ENCODE results near the gene CHN2.

CHN2 gene

DNA sequence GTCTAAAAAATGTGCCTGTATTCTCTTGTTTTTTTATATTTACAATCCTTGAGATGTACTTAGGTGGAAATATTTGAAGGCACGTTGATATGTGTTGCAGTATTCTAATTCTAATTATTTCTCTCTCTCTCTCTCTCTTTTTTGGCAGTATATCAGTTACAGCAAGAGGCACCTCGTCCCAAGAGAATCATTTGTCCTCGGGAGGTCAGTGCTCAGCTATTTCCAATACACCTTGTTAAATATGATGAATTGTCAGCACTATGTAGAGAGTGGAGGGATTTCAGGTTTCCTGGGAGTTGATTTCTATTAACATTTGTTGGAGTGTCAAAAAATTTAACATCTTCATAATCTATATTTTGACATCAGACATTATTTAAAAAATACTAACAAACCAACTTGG, 173.2 kb downstream of the CHN2 start:
- no peak overlapping the region for H3K4me3 ChIP-seq (ENCODE audit: low read length)
- DNase-seq (ENCODE audit: low read depth, low spot score), result no peak

DNA sequence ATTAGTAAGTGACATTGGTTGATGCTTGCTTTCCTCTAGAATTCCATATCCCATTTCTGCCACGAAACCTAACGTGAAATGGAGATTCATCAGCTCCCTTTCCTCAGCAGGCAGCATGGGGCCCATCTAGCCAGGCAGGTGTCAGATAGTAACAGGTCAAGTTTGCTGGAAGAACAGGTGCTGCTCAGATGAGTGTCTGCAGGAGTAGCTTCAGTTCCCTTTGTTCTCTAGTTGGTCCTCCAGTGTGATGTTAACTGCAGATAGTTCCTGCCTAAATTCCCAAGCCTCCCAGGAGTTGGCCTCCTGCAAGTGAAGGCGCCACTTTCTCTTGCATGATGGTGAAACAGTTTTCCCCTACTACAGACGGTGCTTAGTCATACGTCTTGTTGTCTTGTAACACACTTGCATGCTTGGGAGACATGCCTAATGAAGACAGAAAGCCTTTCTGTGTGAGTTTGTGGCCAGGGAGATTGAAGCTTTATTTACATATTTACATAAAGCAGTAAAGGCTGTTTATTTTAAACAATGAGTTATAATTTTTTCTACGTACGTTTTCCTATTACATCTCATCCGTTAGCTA, 175.4 kb downstream of the CHN2 start:
- DNase-seq (ENCODE audit: low read depth, low spot score), result no peak
- no peak overlapping the region for H3K4me3 ChIP-seq (ENCODE audit: low read length)

DNA sequence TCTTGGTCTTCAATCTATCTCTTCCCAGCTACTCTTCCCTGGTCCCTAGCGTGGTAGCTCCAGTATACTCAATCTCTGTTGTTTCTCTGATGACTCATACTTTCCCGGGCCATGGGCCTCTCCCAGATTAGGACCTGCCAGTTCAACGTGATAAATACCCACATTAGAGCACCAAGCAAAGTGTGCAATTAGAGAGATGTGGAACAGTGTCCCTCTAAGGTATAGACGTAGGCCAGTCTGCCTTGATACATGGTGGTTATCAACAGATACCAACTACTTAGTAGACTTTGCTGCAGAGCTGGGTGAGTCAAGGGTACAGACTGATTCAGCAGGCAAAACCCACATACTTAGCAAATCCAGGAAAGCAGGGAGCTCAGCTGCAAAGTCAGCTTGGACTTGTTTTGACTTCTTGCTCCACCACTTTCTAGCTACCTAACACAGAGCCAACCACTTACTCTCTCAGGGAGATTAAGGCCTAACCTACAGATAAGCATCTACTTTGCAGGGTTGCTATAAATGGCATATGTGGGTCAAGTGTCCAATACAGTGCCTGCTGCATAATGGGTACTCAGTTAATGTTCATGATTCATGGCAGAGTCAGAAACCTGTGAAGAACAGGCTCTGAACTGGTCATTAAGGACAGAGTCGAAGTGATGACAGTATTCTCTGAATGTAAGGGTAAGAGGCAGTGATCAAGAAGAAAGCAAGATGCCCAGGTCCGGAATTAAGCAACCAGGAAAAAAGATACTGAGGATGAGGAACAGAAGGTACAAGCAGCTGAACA, 176.1 kb downstream of the CHN2 start:
- no peak overlapping the region for H3K4me3 ChIP-seq (ENCODE audit: low read length)
- no peak for DNase-seq (ENCODE audit: low read depth, low spot score)

DNA sequence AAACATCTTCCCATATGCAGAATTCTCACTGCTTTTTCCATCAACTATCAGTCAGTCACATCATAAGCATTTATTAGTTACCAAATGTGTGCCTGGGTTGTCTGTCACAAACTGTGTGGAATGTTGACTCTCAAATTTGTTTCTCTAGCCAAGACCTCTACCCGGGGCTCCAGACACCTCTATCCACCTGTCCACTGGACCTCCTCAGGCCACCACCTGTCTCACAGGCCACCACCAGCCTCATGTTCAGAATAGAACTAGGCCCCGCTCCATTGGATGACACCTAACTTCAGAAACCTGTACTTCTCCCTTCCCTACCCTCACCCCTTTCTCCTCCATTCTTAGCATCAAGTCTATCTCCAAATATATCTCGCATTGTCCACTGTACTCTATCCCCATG, 176.9 kb downstream of the CHN2 start:
- H3K4me3 ChIP-seq (ENCODE audit: low read length), result no peak overlapping the region
- no peak for DNase-seq (ENCODE audit: low read depth, low spot score)

DNA sequence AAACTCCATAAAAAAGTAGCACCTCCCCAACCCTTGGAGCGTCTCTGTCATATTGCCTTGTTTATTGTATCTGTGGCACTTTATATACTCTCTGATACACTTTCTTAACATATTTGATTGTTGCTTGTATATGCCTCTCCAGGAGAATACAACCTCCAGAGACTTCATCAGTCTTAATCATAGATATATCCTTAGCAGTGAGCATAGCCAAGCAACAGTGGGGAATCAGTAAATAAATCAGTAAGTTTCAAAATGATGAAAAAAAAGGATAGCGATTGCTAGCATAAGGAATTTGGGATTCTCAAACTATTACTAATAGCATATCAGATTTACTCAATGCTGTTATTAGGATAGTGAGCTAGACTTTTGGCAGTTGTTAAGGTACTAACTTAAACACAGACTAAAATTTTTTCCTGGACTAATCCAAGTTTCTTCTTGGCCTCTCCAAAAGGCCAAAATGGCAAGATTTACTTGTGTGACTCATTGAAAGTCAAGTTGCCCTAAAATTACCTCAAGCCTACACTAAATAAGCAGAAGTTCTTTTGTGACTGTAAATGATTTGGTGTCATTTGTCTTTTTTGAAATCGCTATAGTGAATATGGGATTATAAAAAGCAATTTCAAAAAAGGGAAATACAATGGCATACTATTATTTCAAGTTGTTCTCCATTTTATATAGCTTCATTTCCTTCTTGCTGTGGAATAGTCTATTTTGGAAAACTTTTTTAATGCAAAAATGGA, 177.9 kb downstream of the CHN2 start:
- no peak overlapping the region for H3K4me3 ChIP-seq (ENCODE audit: low read length)
- DNase-seq (ENCODE audit: low read depth, low spot score), result no peak

DNA sequence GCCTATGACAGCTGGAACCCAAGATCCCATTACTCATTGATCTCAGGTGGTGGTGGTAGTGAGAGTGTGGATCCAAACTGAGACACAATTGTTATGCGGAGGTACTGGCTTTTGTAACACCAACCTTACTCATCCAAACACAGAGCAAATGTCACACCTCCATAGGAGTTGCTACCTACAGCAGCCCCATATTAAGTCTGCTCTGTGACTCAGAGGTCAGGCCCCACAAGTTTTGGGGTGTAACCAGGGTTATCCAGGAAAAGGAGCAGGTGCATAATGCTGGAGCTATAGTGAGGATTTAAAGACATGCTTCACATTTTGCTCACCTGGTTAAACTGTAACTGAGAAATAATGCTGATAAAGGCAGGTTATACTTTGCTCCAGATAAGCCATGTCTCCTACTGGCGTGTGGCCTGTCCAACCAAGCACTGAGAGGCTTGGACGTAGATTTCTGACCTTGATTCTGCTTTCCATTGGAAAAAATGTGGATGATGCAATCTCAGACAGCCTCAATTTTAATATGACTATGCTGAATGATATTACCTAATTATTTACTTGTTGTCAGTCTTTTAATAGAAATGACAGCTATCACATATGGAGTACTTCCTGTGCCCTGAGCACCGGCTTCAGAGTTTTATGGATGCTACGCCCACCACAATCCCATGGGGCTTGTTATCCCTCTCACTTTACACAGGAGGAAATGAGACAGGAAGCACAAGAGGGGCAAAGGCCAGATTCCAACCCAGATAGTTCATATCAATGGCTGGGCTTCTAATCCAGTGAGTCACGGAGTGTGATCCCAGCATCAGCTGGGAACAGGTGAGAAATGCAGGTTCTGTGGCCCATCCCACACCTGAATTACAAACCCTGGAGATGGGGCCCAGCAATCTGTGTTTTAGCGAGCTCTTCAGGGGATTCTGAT, 181.3 kb downstream of the CHN2 start:
- no peak for DNase-seq (ENCODE audit: low read depth, low spot score)
- H3K4me3 ChIP-seq (ENCODE audit: low read length), result no peak overlapping the region

DNA sequence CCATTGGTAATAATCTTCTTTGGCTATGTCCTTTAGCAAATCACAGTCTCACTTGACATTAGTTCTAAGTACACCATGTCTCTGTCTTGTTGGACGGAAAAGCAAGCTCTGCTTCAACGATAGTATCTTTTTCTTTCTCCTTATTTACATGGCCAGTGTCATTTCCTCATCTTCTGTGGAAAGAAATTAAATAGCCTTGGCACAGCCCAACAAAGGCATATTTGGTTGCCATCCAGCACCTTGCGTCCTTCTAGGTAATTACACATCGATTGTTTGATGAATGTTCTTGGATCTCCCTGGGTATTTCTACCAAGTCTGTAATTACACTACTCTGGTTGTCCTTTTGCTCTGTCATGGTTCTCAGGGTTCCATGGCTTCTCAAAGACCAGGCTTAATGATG, 183.1 kb downstream of the CHN2 start:
- no peak for DNase-seq (ENCODE audit: low read depth, low spot score)
- H3K4me3 ChIP-seq (ENCODE audit: low read length), result no peak overlapping the region

DNA sequence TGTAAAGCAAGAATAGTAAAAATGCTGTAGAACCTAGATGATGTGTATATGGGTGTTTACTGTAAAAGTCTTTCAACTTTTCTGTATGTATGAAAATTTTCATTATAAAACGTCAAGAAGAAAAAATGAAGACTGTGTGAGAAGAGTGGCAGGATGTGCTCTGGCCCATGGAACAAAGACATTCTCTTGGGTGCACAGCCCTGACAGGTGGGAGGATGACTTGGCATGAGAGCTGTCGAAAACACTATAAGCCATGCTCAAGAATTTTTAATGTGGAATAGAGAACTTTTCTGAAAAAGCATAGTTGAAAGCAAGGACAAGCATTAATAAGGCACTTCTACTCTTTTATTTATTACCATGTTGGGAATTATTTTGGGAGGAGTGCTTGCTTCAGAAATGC, 185.0 kb downstream of the CHN2 start:
- H3K4me3 ChIP-seq (ENCODE audit: low read length), result no peak overlapping the region
- no peak for DNase-seq (ENCODE audit: low read depth, low spot score)

DNA sequence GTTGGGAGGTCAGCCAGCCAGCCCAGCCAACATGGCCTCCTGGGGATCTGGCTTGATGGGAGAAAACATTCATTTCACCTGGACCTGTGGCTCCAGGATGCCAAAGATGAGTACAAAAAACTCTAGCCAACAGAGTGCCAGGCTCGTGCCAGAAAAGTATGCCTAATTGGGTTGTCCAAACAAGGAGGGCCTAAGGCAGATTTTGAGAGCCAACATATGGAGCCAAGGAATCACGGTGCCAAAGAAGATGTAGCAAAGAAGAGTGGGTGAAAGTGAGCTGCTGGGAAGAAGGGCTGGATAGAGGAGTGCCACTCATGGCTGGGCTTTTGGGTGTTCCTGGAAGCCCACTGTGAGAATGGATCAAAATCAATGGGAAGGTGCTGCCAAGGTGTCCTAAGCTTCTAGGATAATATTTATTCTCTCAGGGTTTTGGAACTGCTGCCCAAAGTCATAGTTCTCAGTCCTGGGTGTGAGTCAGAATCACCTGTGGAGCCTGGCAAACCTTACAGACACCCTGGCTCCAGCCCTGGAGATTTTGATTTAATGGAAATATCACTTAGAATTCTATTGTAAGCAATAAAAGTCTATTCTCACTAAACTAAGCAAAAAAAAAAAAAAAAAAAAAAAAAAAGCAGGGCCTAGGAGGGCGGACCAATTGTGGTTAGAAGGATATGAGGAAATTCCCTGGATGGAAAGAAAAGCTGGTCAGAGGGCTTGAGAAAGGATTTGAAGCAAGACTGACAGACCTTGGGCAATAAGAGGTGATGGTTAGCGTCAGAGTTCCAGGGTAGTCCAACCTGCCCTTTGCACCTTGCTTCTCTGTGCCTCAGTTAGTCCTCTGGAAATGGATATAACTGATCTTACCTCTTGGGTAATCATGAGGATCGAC, 186.9 kb downstream of the CHN2 start:
- H3K4me3 ChIP-seq (ENCODE audit: low read length), result no peak overlapping the region
- no peak for DNase-seq (ENCODE audit: low read depth, low spot score)

DNA sequence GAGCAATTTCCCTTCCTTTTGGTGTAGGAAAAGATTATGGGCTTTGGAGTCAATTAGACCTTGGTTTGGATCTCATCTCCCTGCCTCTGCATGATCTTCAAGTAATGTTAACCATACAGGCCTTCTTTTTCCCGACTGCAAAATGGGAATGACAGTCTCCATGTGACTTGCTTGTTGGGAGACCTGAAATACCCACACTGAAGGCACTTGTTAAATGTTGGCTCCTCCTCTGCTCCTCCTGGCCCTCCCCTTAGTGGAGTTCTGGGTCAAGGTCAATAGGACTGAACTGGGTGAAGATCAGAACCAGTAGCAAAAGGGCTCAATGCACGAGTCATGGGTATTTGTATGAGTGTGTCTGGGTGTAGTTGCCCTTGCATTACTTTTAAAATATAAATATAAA, 189.7 kb downstream of the CHN2 start:
- DNase-seq (ENCODE audit: low read depth, low spot score), result no peak
- H3K4me3 ChIP-seq (ENCODE audit: low read length), result no peak overlapping the region

DNA sequence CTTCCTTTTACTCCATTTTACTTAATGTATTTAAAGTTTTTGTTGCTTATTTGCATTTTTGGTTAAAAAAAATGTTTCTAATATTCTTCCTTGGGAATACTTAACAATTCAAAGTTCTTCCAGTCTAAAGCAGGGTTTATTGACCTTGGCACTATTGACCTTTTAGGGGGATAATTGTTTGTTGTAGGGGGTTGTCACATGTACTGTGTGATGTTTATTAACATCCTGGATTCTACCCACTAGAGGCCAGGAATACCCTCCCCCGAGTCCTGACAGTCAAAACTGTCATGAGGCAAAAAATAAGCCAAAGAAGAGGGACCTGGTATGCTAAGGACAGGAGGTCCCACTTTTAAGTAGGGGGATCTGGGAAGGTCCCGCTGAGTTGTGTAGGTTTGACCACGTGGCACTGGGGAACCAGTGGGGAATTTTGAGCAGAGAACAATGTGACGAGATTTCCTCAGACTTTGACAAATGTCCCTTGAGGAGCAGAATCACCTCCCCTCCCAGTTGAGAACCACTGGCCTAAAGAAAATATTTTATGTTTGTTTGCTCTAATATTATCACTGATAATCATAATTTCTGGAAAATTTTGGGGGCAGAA, 190.7 kb downstream of the CHN2 start:
- no peak for DNase-seq (ENCODE audit: low read depth, low spot score)

DNA sequence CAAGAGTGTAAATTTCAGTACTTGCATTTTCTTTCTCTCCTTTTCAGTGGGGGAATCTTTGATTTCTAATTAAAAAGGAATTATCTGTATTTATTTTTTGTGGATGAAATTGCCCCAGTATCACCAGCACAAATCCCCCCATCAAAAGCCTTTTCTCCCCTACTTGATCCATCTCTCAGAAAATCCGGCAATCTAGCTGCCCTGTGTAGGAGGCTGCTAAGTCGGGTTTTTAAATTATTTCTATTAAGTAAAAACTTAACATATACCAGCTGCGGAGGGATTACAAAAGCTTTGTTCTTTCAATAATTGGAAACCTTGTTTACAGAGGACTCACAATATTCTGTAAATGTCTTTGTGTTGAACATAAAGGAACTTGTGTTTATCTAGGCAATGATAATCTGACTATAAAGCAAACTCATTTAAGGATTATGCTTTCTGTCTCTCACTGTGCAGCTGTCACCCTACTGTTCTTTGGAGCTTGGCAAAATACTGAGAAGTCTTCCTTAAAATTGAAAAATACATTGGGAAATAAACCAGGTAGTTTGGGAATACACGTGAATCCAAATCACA, 191.7 kb downstream of the CHN2 start:
- DNase-seq (ENCODE audit: low read depth, low spot score), result no peak
- no peak overlapping the region for H3K4me3 ChIP-seq (ENCODE audit: low read length)

More for the DNA sequence above, 190.7 kb downstream of the CHN2 start:
- no peak overlapping the region for H3K4me3 ChIP-seq (ENCODE audit: low read length)

DNA sequence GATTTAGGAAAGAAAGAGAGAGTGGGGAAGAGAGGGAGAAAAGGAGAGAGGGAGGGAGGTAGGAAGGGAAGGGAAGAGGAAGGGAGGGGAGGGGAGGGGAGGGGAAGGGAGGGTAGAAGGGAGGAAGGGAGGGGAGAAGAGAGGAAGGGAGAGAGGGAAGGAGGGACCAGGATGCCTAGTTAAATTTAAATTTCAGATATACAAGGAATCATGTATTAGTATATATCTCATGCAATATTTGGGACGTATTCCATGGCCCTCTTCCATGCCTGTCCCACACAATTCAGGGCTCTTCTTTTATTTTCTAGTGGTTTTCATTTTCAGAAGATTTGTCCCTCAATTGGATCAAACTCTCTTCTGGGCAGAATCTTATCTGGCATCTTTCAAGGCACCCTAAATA, 196.7 kb downstream of the CHN2 start:
- H3K4me3 ChIP-seq (ENCODE audit: low read length), result no peak overlapping the region
- DNase-seq (ENCODE audit: low read depth, low spot score), result no peak

DNA sequence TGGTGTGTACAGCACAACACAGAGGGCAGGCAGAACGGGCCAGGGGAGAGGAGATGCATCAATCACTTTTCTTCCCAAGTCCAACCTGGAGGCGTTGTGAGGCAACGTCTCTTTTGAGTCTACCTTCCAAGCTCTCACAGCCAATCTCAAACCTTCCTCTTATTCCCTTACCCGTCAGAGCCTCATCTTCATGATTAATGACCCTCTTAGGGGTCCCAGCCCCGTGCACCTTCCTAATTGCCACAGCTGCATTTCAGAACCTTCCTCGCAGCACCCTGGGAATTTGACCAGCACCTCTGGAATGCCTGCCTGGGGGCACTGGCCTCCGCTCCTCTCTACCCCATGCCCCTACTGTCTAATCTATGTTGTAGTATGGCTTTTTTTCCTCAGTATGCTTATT, 199.7 kb downstream of the CHN2 start:
- no peak for DNase-seq (ENCODE audit: low read depth, low spot score)
- no peak overlapping the region for H3K4me3 ChIP-seq (ENCODE audit: low read length)

DNA sequence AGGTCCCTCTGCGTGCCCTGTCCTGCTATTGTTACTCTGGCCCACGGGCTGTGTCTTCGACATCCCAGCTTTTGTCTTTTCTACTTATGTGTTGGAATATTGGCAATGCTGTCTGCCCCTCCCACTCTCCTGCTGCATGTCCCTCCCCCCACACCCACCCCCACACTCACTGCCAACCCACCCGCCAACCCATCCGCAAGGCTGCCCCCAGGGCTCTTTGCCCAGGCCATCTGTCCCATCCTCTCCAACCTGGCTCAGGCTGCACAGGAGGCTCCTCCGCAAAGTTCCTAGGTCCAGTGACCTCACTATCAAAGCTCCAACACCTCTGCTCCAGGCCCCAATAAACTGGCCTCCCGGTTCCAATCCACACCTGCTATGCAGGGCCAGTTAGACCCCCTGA, 202.0 kb downstream of the CHN2 start:
- H3K4me3 ChIP-seq (ENCODE audit: low read length), result no peak overlapping the region
- no peak for DNase-seq (ENCODE audit: low read depth, low spot score)

DNA sequence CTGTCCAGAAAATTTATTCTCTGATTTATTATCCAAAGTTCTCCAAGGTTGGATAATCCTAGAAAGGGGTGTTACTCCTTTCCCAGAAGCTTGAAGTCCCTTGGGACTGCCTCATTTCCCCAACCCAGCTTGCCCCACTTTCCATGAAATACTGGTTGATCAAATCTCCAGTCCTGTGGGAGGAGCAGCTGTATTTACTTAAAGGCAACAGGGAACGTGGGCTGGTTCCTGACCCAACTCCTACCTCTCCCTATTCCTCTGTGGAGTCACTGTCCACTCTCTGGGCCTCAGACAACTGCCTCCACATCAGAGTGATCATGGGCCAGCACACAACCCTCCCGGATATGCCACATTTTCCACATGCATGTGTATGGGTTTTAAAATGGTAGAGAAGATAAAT, 202.8 kb downstream of the CHN2 start:
- H3K4me3 ChIP-seq (ENCODE audit: low read length), result no peak overlapping the region
- DNase-seq (ENCODE audit: low read depth, low spot score), result no peak

DNA sequence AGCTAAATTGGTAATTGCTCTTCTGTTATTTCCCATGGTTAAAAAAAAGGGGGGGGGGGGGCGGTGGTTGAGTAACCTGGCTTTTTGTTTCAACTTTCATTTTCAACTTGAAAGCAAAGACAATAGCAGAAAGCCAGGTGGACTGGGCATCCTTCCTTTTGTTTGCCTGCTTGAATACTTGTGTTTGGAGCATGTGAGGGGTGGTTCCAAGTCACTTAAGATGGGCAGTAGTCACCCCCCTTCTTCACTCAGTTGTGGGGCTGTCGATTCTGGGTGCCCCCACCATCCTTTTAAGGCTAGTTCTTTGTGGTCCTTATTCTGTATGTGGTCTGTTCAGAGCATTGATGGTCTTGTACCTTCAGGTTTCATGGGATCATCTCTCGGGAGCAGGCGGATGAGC, 203.4 kb downstream of the CHN2 start:
- no peak overlapping the region for H3K4me3 ChIP-seq (ENCODE audit: low read length)
- peak; percentile 25 for DNase-seq (ENCODE audit: low read depth, low spot score)

DNA sequence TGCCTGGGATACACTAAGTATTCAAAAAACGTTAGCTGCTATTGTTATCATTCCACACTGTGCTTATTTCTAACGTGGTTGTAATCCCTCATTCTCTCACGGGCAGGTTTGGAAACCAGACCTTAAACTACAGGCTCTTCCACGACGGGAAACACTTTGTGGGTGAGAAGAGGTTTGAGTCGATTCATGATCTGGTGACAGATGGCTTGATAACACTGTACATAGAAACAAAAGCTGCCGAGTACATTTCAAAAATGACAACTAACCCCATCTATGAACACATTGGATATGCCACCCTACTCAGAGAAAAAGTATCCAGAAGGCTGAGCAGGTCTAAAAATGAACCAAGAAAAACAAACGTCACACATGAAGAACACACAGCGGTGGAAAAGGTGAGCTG, 205.9 kb downstream of the CHN2 start:
- H3K4me3 ChIP-seq (ENCODE audit: low read length), result no peak overlapping the region
- no peak for DNase-seq (ENCODE audit: low read depth, low spot score)
